Germinal center (tissue), 1 donor: ENCODE data around the gene RIN3.
"Not testable (repeated sequence)": the region's sequence is repeated elsewhere in the genome, so short reads cannot be mapped to it uniquely, and the experiment has no call there.

Experiments used
- DNase-seq: peaks from one replicate; pipeline ENCODE4 v3.0.0; 2012; ENCODE audit warnings: mixed read lengths, low spot score

The RIN3 gene

GRCh38 chr14:92624764-92625163, 111.2 kb downstream of the RIN3 start:
- no peak for DNase-seq

- no peak for DNase-seq
These were observed 111.6 kb downstream of the RIN3 start for GRCh38 chr14:92625213-92625612.

- DNase-seq = no peak
These were observed 112.5 kb downstream of the RIN3 start for GRCh38 chr14:92626041-92626440.

GRCh38 chr14:92627707-92628215, 114.2 kb downstream of the RIN3 start:
- DNase-seq = no peak

- DNase-seq = no peak
These were observed 115.1 kb downstream of the RIN3 start for GRCh38 chr14:92628636-92629035.

- no peak for DNase-seq
These were observed 116.8 kb downstream of the RIN3 start for GRCh38 chr14:92630367-92630766.

GRCh38 chr14:92631098-92631497, 117.5 kb downstream of the RIN3 start:
- DNase-seq = no peak

GRCh38 chr14:92632546-92633273, 119.1 kb downstream of the RIN3 start:
- DNase-seq = no peak

- no peak for DNase-seq
These were observed 119.7 kb downstream of the RIN3 start for GRCh38 chr14:92633274-92633616.

- no peak for DNase-seq
These were observed 120.1 kb downstream of the RIN3 start for GRCh38 chr14:92633724-92634123.

GRCh38 chr14:92635031-92635430, 121.5 kb downstream of the RIN3 start:
- DNase-seq = no peak

- DNase-seq = no peak
These were observed 122.3 kb downstream of the RIN3 start for GRCh38 chr14:92635896-92636295.

- no peak for DNase-seq
These were observed 123.6 kb downstream of the RIN3 start for GRCh38 chr14:92637228-92637627.

GRCh38 chr14:92637864-92638263, 124.3 kb downstream of the RIN3 start:
- no peak for DNase-seq

GRCh38 chr14:92638266-92638665, 124.7 kb downstream of the RIN3 start:
- no peak for DNase-seq

- DNase-seq = no peak
These were observed 125.3 kb downstream of the RIN3 start for GRCh38 chr14:92638904-92639303.

- DNase-seq = not testable (repeated sequence)
These were observed 126.0 kb downstream of the RIN3 start for GRCh38 chr14:92639472-92640117.

- DNase-seq = no peak
These were observed 127.7 kb downstream of the RIN3 start for GRCh38 chr14:92641306-92641705.

GRCh38 chr14:92644171-92644969, 130.8 kb downstream of the RIN3 start:
- DNase-seq = no peak

GRCh38 chr14:92644970-92645515, 131.5 kb downstream of the RIN3 start:
- DNase-seq = no peak

GRCh38 chr14:92645841-92646478, 132.4 kb downstream of the RIN3 start:
- no peak for DNase-seq
